Measurements from ENCODE around the gene ETV6. TPM values are rescaled to one million over a fixed set of nuclear protein-coding genes. Genes with fewer than 3 reads are reported as not detected.
A peak's percentile ranks its signal among the peaks of the same experiment; 100 is the strongest.

Gene ETV6
- total RNA-seq, 1 donor from 2014 or later, result 31.4 TPM

DNA sequence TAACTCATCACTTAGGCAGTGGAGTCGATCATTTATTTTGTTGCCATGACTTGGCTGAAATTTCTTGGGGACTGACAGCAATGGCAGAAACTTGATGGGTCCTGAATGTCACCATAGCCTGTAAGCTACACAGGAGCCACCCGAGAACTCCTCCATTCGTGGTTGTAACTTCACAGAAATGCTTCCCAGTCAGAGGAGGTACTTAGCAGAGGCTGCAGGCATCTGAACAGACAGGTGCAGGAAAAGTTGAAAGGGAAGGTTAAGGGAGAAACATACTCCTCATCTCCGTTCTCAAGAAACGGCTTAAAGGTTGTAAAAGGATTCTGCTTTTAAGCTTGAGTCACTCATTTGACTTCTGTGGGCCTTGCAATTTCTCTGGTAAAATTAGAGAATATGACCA is 47.7 kb downstream of the ETV6 start:
- no peaks in the 10 kb centered on the region for H3K27me3 Mint-ChIP-seq (ENCODE audit: low read depth)
- peaks cover 13% of the 10 kb centered on the region for H3K4me1 Mint-ChIP-seq
- TF ChIP-seq CTCF (IDR thresholded peaks at IDR 0.05; ENCODE audit: unreplicated experiment), result no peak
- H3K4me3 Mint-ChIP-seq, result no peak overlapping the region
- H3K27ac Mint-ChIP-seq, result no peak overlapping the region
- H3K9me3 Mint-ChIP-seq, result no peaks in the 10 kb centered on the region
- DNase-seq (ENCODE audit: low spot score in 2 of 2, unreplicated experiment in 2 of 2), result no peak
- H3K36me3 Mint-ChIP-seq, result peaks cover 3% of the 10 kb centered on the region

GRCh38 chr12:11697670-11698387 is 48.4 kb downstream of the ETV6 start:
- TF ChIP-seq CTCF (IDR thresholded peaks at IDR 0.05; ENCODE audit: unreplicated experiment), result no peak
- Mint-ChIP-seq H3K27ac (no peak overlapping the region), H3K4me1 (peaks cover 13% of the 10 kb centered on the region), H3K9me3 (no peaks in the 10 kb centered on the region), H3K4me3 (no peak overlapping the region), H3K36me3 (no peaks in the 10 kb centered on the region), H3K27me3 (ENCODE audit: low read depth) (no peaks in the 10 kb centered on the region)
- no peak for DNase-seq (ENCODE audit: low spot score in 2 of 2, unreplicated experiment in 2 of 2)

DNA sequence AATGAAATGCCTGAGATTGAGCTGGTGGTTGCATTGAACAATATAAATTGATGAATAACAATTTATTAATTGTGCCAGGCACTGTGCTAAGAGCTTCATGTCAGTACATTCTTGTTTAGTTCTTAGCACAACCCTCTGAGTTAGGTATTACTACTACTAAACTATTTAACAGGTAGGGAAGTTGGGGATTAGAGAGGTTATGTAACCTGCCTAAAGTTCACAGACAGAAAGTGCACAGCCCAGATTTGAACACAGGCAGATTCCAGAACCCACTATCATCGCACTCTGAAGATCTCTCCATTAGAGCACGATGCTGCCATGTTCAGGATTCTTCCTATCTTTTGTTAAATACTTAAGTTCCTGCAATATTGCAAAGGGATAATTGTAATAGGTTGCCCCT is 49.3 kb downstream of the ETV6 start:
- Mint-ChIP-seq H3K27me3 (ENCODE audit: low read depth) (no peaks in the 10 kb centered on the region), H3K9me3 (no peaks in the 10 kb centered on the region), H3K4me1 (peaks cover 13% of the 10 kb centered on the region), H3K4me3 (no peak overlapping the region), H3K27ac (no peak overlapping the region), H3K36me3 (no peaks in the 10 kb centered on the region)
- no peak for TF ChIP-seq CTCF (IDR thresholded peaks at IDR 0.05; ENCODE audit: unreplicated experiment)
- DNase-seq (ENCODE audit: low spot score in 2 of 2, unreplicated experiment in 2 of 2), result no peak

DNA sequence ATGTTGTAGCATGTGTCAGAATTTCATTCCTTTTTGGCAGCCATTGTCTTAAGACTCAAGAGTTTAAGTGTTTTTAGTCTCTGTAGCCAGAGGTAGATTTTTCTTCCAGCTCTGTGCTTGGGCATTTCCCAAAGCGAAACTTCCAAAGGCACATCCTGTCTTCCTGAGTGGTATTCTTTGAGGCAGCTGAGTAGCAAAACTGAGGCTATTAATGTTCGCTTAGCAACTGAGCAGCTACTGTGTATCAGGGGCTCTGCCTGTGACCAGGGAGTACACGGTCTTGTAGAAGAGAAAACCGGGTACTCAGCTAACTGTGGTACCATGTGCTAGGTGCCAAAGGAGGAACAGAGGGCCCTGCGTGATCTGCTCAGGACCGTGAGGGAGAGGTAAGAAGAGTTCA is 52.0 kb downstream of the ETV6 start:
- peaks cover 3% of the 10 kb centered on the region for H3K9me3 Mint-ChIP-seq
- H3K27ac Mint-ChIP-seq, result peak overlapping the region; percentile 68
- no peak for TF ChIP-seq CTCF (IDR thresholded peaks at IDR 0.05; ENCODE audit: unreplicated experiment)
- peaks cover 27% of the 10 kb centered on the region for H3K4me1 Mint-ChIP-seq
- H3K36me3 Mint-ChIP-seq, result peaks cover 3% of the 10 kb centered on the region
- no peaks in the 10 kb centered on the region for H3K27me3 Mint-ChIP-seq (ENCODE audit: low read depth)
- no peak for DNase-seq (ENCODE audit: low spot score in 2 of 2, unreplicated experiment in 2 of 2)
- H3K4me3 Mint-ChIP-seq, result no peak overlapping the region

DNA sequence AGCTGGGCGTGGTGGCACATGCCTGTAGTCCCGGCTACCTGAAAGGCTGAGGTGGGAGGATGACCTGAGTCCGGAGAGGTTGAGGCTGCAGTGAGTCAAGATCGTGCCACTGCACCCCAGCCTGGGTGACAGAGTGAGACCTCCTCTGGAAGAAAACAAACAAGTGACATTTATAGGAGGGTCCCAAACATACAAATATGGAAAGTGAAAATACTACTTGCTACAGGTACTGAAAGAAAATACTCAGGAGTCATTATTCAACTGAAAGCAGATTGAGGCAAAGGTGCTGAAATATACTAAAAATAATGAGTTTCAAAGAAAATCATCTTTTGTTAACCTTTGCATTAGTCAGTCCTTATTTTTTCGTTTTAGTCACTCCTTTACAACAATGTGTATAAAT is 53.5 kb downstream of the ETV6 start:
- TF ChIP-seq CTCF (IDR thresholded peaks at IDR 0.05; ENCODE audit: unreplicated experiment), result no peak
- no peak overlapping the region for H3K4me3 Mint-ChIP-seq
- H3K36me3 Mint-ChIP-seq, result peaks cover 3% of the 10 kb centered on the region
- H3K4me1 Mint-ChIP-seq, result peaks cover 42% of the 10 kb centered on the region
- no peaks in the 10 kb centered on the region for H3K27me3 Mint-ChIP-seq (ENCODE audit: low read depth)
- H3K9me3 Mint-ChIP-seq, result peaks cover 3% of the 10 kb centered on the region
- no peak overlapping the region for H3K27ac Mint-ChIP-seq
- no peak for DNase-seq (ENCODE audit: low spot score in 2 of 2, unreplicated experiment in 2 of 2)
